Osteoblast (primary cell): ENCODE measurements around the gene CELF4. TPM values are rescaled to one million over a fixed set of nuclear protein-coding genes. Genes with fewer than 3 reads are reported as not detected.
A peak's percentile ranks its signal among the peaks of the same experiment; 100 is the strongest.

Experiments
- DNase-seq: peaks from one replicate; pipeline ENCODE4 v3.0.0; 2011; ENCODE audit warnings: low spot score, mixed read lengths; ENCODE audit not compliant: insufficient read length; ENCODE audit errors: missing footprints
- H2AFZ ChIP-seq: 2 replicates; pipeline ENCODE4 v1.6.0; 2011; ENCODE audit warnings: mild to moderate bottlenecking, low read length
- H3K27ac ChIP-seq: 2 replicates; pipeline ENCODE4 v1.5.1; 2011; ENCODE audit warnings: mild to moderate bottlenecking, low read depth, low read length, moderate library complexity
- H3K27me3 ChIP-seq: 2 replicates; pipeline ENCODE4 v1.6.0; 2012; ENCODE audit warnings: mild to moderate bottlenecking, control low read depth, inconsistent platforms, low read length, moderate library complexity; ENCODE audit not compliant: insufficient read depth
- H3K36me3 ChIP-seq: 2 replicates; pipeline ENCODE4 v1.5.1; 2011; ENCODE audit warnings: mild to moderate bottlenecking, low read length, control low read depth, moderate library complexity; ENCODE audit not compliant: insufficient read depth
- H3K4me1 ChIP-seq: 2 replicates; pipeline ENCODE4 v1.5.1; 2011; ENCODE audit warnings: mild to moderate bottlenecking, low read length, control low read depth, moderate library complexity; ENCODE audit not compliant: insufficient read depth
- H3K4me2 ChIP-seq: 2 replicates; pipeline ENCODE4 v1.6.0; 2011; ENCODE audit warnings: mild to moderate bottlenecking, low read length; ENCODE audit not compliant: insufficient read depth
- H3K4me3 ChIP-seq: fragments of 200-600 bp; sonication (generic); 3 replicates; pipeline ENCODE4 v1.5.1; 2012; ENCODE audit warnings: mild to moderate bottlenecking, low read length, inconsistent platforms; ENCODE audit not compliant: insufficient read depth
- H3K79me2 ChIP-seq: 2 replicates; pipeline ENCODE4 v1.6.0; 2012; ENCODE audit warnings: mild to moderate bottlenecking, low read length, control low read depth, inconsistent platforms; ENCODE audit not compliant: insufficient read depth
- H3K9me3 ChIP-seq: 2 replicates; pipeline ENCODE4 v1.5.1; 2011; ENCODE audit warnings: low read depth, low read length, control low read depth
- H4K20me1 ChIP-seq: 2 replicates; pipeline ENCODE4 v1.6.0; 2012; ENCODE audit warnings: mild to moderate bottlenecking, low read length, control low read depth; ENCODE audit not compliant: insufficient read depth
- CTCF ChIP-seq: IDR thresholded peaks from 2 replicates; pipeline ENCODE4 v1.5.1; 2011; ENCODE audit warnings: mild to moderate bottlenecking, low read depth, low read length, moderate library complexity; ENCODE audit errors: extremely low read depth
- total RNA-seq: library from RNA; depleted of rRNA; stranded (reverse); fragments of >200 nt; gene quantifications from 2 replicates; pipeline ENCODE4 v1.2.3, GENCODE V29; 2012

Gene CELF4
- total RNA-seq, 1 donor, result not detected

DNA sequence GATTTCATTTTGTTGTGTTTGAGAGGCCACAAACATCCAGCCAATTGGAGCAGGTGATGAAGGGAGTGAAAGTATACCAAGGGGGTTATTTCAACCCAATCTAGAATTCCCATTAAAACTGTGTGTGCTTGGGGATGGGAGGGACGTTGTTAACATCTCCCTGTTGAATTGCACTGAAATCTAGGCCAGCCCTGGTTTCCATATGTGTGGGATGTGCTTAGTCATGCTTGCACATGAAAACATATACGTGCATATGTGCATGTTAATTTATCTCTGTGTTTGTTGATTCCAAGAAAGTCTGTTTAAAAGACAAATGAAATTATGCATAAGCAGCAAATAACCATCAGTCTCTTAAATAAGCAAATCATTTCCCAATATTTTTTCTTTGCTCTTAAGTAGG is 5.6 kb downstream of the CELF4 start:
- H3K27ac ChIP-seq, result no peak overlapping the region
- H3K79me2 ChIP-seq, result no peaks in the 10 kb centered on the region
- no peaks in the 10 kb centered on the region for H3K4me1 ChIP-seq
- H3K4me2 ChIP-seq, result no peak overlapping the region
- TF ChIP-seq CTCF, result no peak
- DNase-seq, result no peak
- H4K20me1 ChIP-seq, result no peaks in the 10 kb centered on the region
- H3K4me3 ChIP-seq, result no peak overlapping the region
- peaks cover 12% of the 10 kb centered on the region for H3K27me3 ChIP-seq
- H2AFZ ChIP-seq, result no peak overlapping the region
- H3K36me3 ChIP-seq, result no peaks in the 10 kb centered on the region
- H3K9me3 ChIP-seq, result no peaks in the 10 kb centered on the region

- Histone ChIP-seq H3K4me2 (no peak overlapping the region), H3K9me3 (no peaks in the 10 kb centered on the region), H3K79me2 (no peaks in the 10 kb centered on the region), H2AFZ (no peak overlapping the region), H3K4me1 (no peaks in the 10 kb centered on the region), H3K27me3 (peaks cover 5% of the 10 kb centered on the region), H3K4me3 (no peak overlapping the region), H4K20me1 (no peaks in the 10 kb centered on the region), H3K27ac (no peak overlapping the region), H3K36me3 (no peaks in the 10 kb centered on the region)
- no peak for DNase-seq
- TF ChIP-seq CTCF, result no peak
These were observed 6.4 kb downstream of the CELF4 start for GRCh38 chr18:37559194-37559593.

DNA sequence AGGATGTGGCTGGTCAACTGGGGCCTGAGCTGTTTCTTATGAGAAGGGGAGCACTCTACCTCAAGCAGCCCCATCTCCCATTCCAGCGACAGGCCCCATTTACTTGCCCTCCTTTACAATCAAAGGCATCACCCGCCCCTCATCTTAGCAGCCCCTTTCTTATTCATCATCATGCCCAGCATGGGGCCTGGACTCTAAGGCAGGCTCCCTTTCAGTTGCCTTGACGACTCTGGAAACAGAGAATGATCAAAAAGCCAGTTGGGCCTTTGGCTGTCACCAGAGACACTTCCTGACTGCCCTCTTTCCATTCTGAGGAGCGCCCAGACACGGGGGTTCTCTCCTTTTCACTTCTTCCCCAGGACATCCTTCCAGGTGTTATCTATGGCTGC is 11.2 kb downstream of the CELF4 start:
- H4K20me1 ChIP-seq, result no peaks in the 10 kb centered on the region
- no peak for TF ChIP-seq CTCF
- no peaks in the 10 kb centered on the region for H3K36me3 ChIP-seq
- H3K4me1 ChIP-seq, result no peaks in the 10 kb centered on the region
- no peaks in the 10 kb centered on the region for H3K27me3 ChIP-seq
- DNase-seq, result no peak
- no peak overlapping the region for H3K4me3 ChIP-seq
- no peaks in the 10 kb centered on the region for H3K79me2 ChIP-seq
- no peak overlapping the region for H3K4me2 ChIP-seq
- H3K27ac ChIP-seq, result no peak overlapping the region
- H3K9me3 ChIP-seq, result no peaks in the 10 kb centered on the region
- H2AFZ ChIP-seq, result no peak overlapping the region

- H3K4me3 ChIP-seq, result no peak overlapping the region
- no peaks in the 10 kb centered on the region for H4K20me1 ChIP-seq
- H3K9me3 ChIP-seq, result no peaks in the 10 kb centered on the region
- H3K79me2 ChIP-seq, result no peaks in the 10 kb centered on the region
- H2AFZ ChIP-seq, result no peak overlapping the region
- no peak overlapping the region for H3K27ac ChIP-seq
- no peaks in the 10 kb centered on the region for H3K36me3 ChIP-seq
- no peaks in the 10 kb centered on the region for H3K4me1 ChIP-seq
- H3K27me3 ChIP-seq, result no peaks in the 10 kb centered on the region
- peak; percentile 13 for TF ChIP-seq CTCF
- no peak for DNase-seq
- H3K4me2 ChIP-seq, result no peak overlapping the region
These were observed 11.8 kb downstream of the CELF4 start for GRCh38 chr18:37553633-37554398.
